ENCODE results near the gene BEST1.

GRCh38 chr11:61999141-61999975 lies 49.2 kb downstream of the BEST1 start:
- TF ChIP-seq GATA3 (IDR thresholded peaks at IDR 0.05; ENCODE audit: low read depth, low read length) (no peak), GATA2 (IDR thresholded peaks at IDR 0.05; ENCODE audit: low read depth, low read length) (no peak)

Measured in SH-SY5Y (cell line).